GM19035 (cell line): ENCODE results near the gene ABCA3.
"Not testable (repeated sequence)": the region's sequence is repeated elsewhere in the genome, so short reads cannot be mapped to it uniquely, and the experiment has no call there.

ENCODE experiments used
- ATAC-seq: cut with Tn5 transposase; IDR thresholded peaks from one replicate; pipeline ENCODE4 v1.9.1; 2021; ENCODE audit not compliant: unreplicated experiment

Gene ABCA3

GRCh38 chr16:2258530-2258929 lies 82.0 kb downstream of the ABCA3 start:
- ATAC-seq = not testable (repeated sequence)

DNA sequence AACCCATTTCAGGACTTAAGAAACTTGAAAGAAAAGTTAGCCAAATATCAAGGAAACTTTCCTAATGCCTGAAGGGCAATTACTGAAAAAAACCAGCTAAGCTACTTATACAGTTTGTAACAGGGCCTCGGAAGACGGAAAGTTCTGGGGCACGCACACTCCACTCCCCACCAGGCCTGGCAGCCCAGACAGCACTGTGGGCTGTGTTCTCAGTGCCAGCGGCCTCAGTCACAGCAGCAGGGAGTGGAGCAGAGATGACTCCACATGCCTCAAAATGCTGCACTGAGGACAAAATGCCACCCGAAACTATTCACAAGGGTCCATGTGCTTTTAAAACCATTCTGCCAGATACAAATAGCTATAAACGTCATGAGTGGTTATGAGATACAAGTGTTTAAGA lies 82.8 kb downstream of the ABCA3 start:
- no peak for ATAC-seq

GRCh38 chr16:2256531-2257140 lies 83.9 kb downstream of the ABCA3 start:
- no peak for ATAC-seq

- no peak for ATAC-seq
Measured at GRCh38 chr16:2253293-2253692, 87.2 kb downstream of the ABCA3 start.

GRCh38 chr16:2252806-2253148 lies 87.8 kb downstream of the ABCA3 start:
- no peak for ATAC-seq

GRCh38 chr16:2251296-2252111 lies 89.0 kb downstream of the ABCA3 start, which contains the start of gene ECI1:
Gene ECI1, minus strand, starts transcription at chr16:2251587. Its CDS starts 21 bp downstream, at chr16:2251566.
- ATAC-seq = peak; percentile 90

DNA sequence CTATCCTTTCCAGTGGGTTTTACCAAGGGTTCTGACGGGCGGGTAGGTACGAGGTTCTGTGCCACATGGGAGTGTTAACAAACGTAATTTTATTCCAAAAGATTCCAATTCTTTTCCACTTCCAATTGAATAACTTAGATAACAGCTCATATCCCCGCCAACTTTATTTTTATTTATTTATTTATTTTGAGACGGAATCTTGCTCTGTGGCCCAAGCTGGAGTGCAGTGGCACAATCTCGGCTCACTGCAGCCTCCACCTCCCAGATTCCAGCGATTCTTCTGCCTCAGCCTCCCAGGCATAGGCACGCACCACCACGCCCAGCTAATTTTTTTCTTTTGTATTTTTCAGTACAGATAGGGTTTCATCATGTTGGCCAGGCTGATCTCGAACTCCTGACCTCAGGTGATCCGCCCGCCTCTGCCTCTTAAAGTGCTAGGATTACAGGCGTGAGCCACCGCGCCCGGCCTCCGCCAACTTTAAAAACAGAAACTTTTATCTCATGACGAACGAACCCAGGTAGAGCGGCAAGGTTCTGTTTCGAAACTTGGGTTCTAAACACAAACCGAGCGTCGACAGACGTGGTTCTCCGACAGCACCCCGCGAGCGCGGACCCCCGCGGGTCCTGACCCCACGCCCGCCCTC lies 89.8 kb downstream of the ABCA3 start:
- no peak for ATAC-seq

- ATAC-seq = no peak
Measured at GRCh38 chr16:2246301-2246885, 94.1 kb downstream of the ABCA3 start.

GRCh38 chr16:2244926-2245795 lies 95.4 kb downstream of the ABCA3 start:
- no peak for ATAC-seq

- ATAC-seq = no peak
Measured at GRCh38 chr16:2244301-2244700, 96.2 kb downstream of the ABCA3 start.

- ATAC-seq = no peak
Measured at GRCh38 chr16:2243781-2244180, 96.7 kb downstream of the ABCA3 start.

GRCh38 chr16:2243031-2243528 lies 97.4 kb downstream of the ABCA3 start:
- no peak for ATAC-seq

GRCh38 chr16:2242598-2242997 lies 97.9 kb downstream of the ABCA3 start:
- ATAC-seq = no peak

DNA sequence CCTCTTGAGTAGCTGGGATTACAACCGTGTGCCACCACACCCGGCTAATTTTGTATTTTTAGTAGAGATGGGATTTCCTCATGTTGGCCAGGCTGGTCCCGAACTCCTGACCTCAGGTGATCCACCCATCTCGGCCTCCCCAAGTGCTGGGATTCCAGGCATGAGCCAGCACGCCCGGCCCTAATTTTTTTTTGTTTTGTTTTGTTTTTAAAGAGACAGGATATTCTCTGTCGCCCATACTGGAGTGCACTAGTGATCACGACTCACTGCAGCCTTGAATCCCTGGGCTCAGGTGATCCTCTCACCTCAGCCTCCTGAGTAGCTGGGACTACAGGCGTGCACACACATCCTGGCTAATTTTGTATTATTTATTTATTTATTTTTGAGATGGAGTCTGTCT lies 100.2 kb downstream of the ABCA3 start:
- ATAC-seq = not testable (repeated sequence)

- no peak for ATAC-seq
Measured at GRCh38 chr16:2238838-2239675, 101.5 kb downstream of the ABCA3 start.

GRCh38 chr16:2238150-2238837 lies 102.2 kb downstream of the ABCA3 start:
- no peak for ATAC-seq

- no peak for ATAC-seq
Measured at GRCh38 chr16:2237493-2238149, 102.9 kb downstream of the ABCA3 start.

GRCh38 chr16:2237102-2237482 lies 103.4 kb downstream of the ABCA3 start:
- no peak for ATAC-seq
